Hepatocyte (in vitro differentiated cells): ENCODE data around the gene OSBPL3.

Experiments
- EZH2 ChIP-seq: fragments of 200-600 bp; sonication (generic); IDR thresholded peaks from 2 replicates; pipeline ENCODE4 v1.6.1; 2016; ENCODE audit warnings: antibody characterized with exemption, mild to moderate bottlenecking, borderline replicate concordance
- TF ChIP-seq, protein P1 (sequence below): fragments of 200-600 bp; sonication (generic); IDR thresholded peaks from 2 replicates; pipeline ENCODE4 v1.5.1; 2016; ENCODE audit warnings: antibody characterized with exemption, mild to moderate bottlenecking; ENCODE audit not compliant: poor library complexity

DNA sequence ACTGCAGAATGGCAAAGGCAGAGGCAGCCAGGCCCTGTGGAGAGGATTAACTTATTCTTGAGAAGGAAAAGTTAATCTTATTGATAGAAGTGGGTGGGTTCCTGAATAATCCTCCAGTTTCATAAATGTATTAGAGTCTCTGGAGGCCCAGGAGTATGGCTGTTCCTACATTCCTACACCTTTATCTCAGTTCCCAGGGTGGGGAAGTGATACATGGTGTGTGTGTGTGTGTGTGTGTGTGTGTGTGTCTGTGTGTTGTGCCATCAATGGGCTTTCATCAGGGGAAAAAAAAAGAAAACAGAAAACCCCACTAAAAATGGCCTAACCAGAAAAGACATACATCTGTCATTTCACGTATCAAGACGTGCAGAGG is 200.7 kb downstream of the OSBPL3 start:
- TF ChIP-seq, protein P1, sequence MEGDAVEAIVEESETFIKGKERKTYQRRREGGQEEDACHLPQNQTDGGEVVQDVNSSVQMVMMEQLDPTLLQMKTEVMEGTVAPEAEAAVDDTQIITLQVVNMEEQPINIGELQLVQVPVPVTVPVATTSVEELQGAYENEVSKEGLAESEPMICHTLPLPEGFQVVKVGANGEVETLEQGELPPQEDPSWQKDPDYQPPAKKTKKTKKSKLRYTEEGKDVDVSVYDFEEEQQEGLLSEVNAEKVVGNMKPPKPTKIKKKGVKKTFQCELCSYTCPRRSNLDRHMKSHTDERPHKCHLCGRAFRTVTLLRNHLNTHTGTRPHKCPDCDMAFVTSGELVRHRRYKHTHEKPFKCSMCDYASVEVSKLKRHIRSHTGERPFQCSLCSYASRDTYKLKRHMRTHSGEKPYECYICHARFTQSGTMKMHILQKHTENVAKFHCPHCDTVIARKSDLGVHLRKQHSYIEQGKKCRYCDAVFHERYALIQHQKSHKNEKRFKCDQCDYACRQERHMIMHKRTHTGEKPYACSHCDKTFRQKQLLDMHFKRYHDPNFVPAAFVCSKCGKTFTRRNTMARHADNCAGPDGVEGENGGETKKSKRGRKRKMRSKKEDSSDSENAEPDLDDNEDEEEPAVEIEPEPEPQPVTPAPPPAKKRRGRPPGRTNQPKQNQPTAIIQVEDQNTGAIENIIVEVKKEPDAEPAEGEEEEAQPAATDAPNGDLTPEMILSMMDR: no peak
- no peak for TF ChIP-seq EZH2
